ENCODE results near the gene PCBD1. TPM values are rescaled to one million over a fixed set of nuclear protein-coding genes. Genes with fewer than 3 reads are reported as not detected.

PCBD1 gene
- total RNA-seq, 1 donor from 2014 or later, result 34.4 TPM

- H3K9me3 ChIP-seq (ENCODE audit: control insufficient read depth in 3 of 3, low read length in 3 of 3), result no peaks in the 10 kb centered on the region
- no peaks in the 10 kb centered on the region for H3K4me1 ChIP-seq (ENCODE audit: control insufficient read depth in 3 of 3, insufficient read depth in 3 of 3, low read length in 3 of 3)
- no peak overlapping the region for H3K9ac ChIP-seq (ENCODE audit: low read depth in 1 of 3, low read length in 3 of 3)
- H3K36me3 ChIP-seq (ENCODE audit: control insufficient read depth in 3 of 3, insufficient read depth in 3 of 3, low read length in 3 of 3), result no peaks in the 10 kb centered on the region
- peaks cover 5 to 36% (median 17%) of the 10 kb centered on the region in 3 donors for H3K27me3 ChIP-seq (ENCODE audit: control insufficient read depth in 3 of 3, insufficient read depth in 3 of 3, low read length in 3 of 3)
- H3K27ac ChIP-seq (ENCODE audit: low read depth, low read length), result no peak overlapping the region
- no peak overlapping the region for H3K4me3 ChIP-seq (ENCODE audit: low read length in 3 of 3)
These were observed 29.3 kb upstream of the PCBD1 start for GRCh38 chr10:70917635-70918034.

- H3K9me3 ChIP-seq (ENCODE audit: control insufficient read depth in 3 of 3, low read length in 3 of 3), result no peaks in the 10 kb centered on the region
These were observed 28.9 kb upstream of the PCBD1 start for GRCh38 chr10:70917226-70917625.

GRCh38 chr10:70916241-70916640 lies 27.9 kb upstream of the PCBD1 start:
- no peaks in the 10 kb centered on the region for H3K4me1 ChIP-seq (ENCODE audit: control insufficient read depth in 3 of 3, insufficient read depth in 3 of 3, low read length in 3 of 3)
- no peak overlapping the region for H3K4me3 ChIP-seq (ENCODE audit: low read length in 3 of 3)
- no peak overlapping the region for H3K9ac ChIP-seq (ENCODE audit: low read depth in 1 of 3, low read length in 3 of 3)
- no peak overlapping the region for H3K27ac ChIP-seq (ENCODE audit: low read depth, low read length)
- H3K36me3 ChIP-seq (ENCODE audit: control insufficient read depth in 3 of 3, insufficient read depth in 3 of 3, low read length in 3 of 3), result no peaks in the 10 kb centered on the region
- H3K27me3 ChIP-seq (ENCODE audit: control insufficient read depth in 3 of 3, insufficient read depth in 3 of 3, low read length in 3 of 3), result peaks cover 5 to 36% (median 17%) of the 10 kb centered on the region in 3 donors
- no peaks in the 10 kb centered on the region for H3K9me3 ChIP-seq (ENCODE audit: control insufficient read depth in 3 of 3, low read length in 3 of 3)

More at GRCh38 chr10:70917226-70917625, 28.9 kb upstream of the PCBD1 start:
- H3K4me3 ChIP-seq (ENCODE audit: low read length in 3 of 3), result no peak overlapping the region
- H3K27ac ChIP-seq (ENCODE audit: low read depth, low read length), result no peak overlapping the region
- no peak overlapping the region for H3K9ac ChIP-seq (ENCODE audit: low read depth in 1 of 3, low read length in 3 of 3)
- no peaks in the 10 kb centered on the region for H3K36me3 ChIP-seq (ENCODE audit: control insufficient read depth in 3 of 3, insufficient read depth in 3 of 3, low read length in 3 of 3)
- H3K27me3 ChIP-seq (ENCODE audit: control insufficient read depth in 3 of 3, insufficient read depth in 3 of 3, low read length in 3 of 3), result peaks cover 5 to 36% (median 17%) of the 10 kb centered on the region in 3 donors
- no peaks in the 10 kb centered on the region for H3K4me1 ChIP-seq (ENCODE audit: control insufficient read depth in 3 of 3, insufficient read depth in 3 of 3, low read length in 3 of 3)

GRCh38 chr10:70915806-70916205 lies 27.4 kb upstream of the PCBD1 start:
- H3K36me3 ChIP-seq (ENCODE audit: control insufficient read depth in 3 of 3, insufficient read depth in 3 of 3, low read length in 3 of 3), result no peaks in the 10 kb centered on the region
- no peak overlapping the region for H3K4me3 ChIP-seq (ENCODE audit: low read length in 3 of 3)
- H3K4me1 ChIP-seq (ENCODE audit: control insufficient read depth in 3 of 3, insufficient read depth in 3 of 3, low read length in 3 of 3), result no peaks in the 10 kb centered on the region
- H3K27ac ChIP-seq (ENCODE audit: low read depth, low read length), result no peak overlapping the region
- H3K9me3 ChIP-seq (ENCODE audit: control insufficient read depth in 3 of 3, low read length in 3 of 3), result no peaks in the 10 kb centered on the region
- peaks cover 5 to 36% (median 17%) of the 10 kb centered on the region in 3 donors for H3K27me3 ChIP-seq (ENCODE audit: control insufficient read depth in 3 of 3, insufficient read depth in 3 of 3, low read length in 3 of 3)
- H3K9ac ChIP-seq (ENCODE audit: low read depth in 1 of 3, low read length in 3 of 3), result no peak overlapping the region

- H3K4me3 ChIP-seq (ENCODE audit: low read length in 3 of 3), result no peak overlapping the region
- no peaks in the 10 kb centered on the region for H3K36me3 ChIP-seq (ENCODE audit: control insufficient read depth in 3 of 3, insufficient read depth in 3 of 3, low read length in 3 of 3)
- H3K27me3 ChIP-seq (ENCODE audit: control insufficient read depth in 3 of 3, insufficient read depth in 3 of 3, low read length in 3 of 3), result peaks cover 5 to 31% (median 17%) of the 10 kb centered on the region in 3 donors
- H3K4me1 ChIP-seq (ENCODE audit: control insufficient read depth in 3 of 3, insufficient read depth in 3 of 3, low read length in 3 of 3), result no peaks in the 10 kb centered on the region
- H3K9me3 ChIP-seq (ENCODE audit: control insufficient read depth in 3 of 3, low read length in 3 of 3), result no peaks in the 10 kb centered on the region
- H3K27ac ChIP-seq (ENCODE audit: low read depth, low read length), result no peak overlapping the region
- no peak overlapping the region for H3K9ac ChIP-seq (ENCODE audit: low read depth in 1 of 3, low read length in 3 of 3)
These were observed 26.8 kb upstream of the PCBD1 start for GRCh38 chr10:70915206-70915605.

GRCh38 chr10:70914316-70914864 lies 26.0 kb upstream of the PCBD1 start:
- no peaks in the 10 kb centered on the region for H3K4me1 ChIP-seq (ENCODE audit: control insufficient read depth in 3 of 3, insufficient read depth in 3 of 3, low read length in 3 of 3)
- H3K27me3 ChIP-seq (ENCODE audit: control insufficient read depth in 3 of 3, insufficient read depth in 3 of 3, low read length in 3 of 3), result peaks cover 5 to 25% (median 13%) of the 10 kb centered on the region in 3 donors

GRCh38 chr10:70913893-70914240 lies 25.5 kb upstream of the PCBD1 start:
- H3K4me3 ChIP-seq (ENCODE audit: low read length in 3 of 3), result no peak overlapping the region
- peaks cover 5 to 20% (median 9%) of the 10 kb centered on the region in 3 donors for H3K27me3 ChIP-seq (ENCODE audit: control insufficient read depth in 3 of 3, insufficient read depth in 3 of 3, low read length in 3 of 3)

More at GRCh38 chr10:70914316-70914864, 26.0 kb upstream of the PCBD1 start:
- H3K36me3 ChIP-seq (ENCODE audit: control insufficient read depth in 3 of 3, insufficient read depth in 3 of 3, low read length in 3 of 3), result no peaks in the 10 kb centered on the region
- H3K9me3 ChIP-seq (ENCODE audit: control insufficient read depth in 3 of 3, low read length in 3 of 3), result no peaks in the 10 kb centered on the region
- no peak overlapping the region for H3K9ac ChIP-seq (ENCODE audit: low read depth in 1 of 3, low read length in 3 of 3)
- no peak overlapping the region for H3K27ac ChIP-seq (ENCODE audit: low read depth, low read length)
- H3K4me3 ChIP-seq (ENCODE audit: low read length in 3 of 3), result no peak overlapping the region

GRCh38 chr10:70913191-70913892 lies 25.0 kb upstream of the PCBD1 start:
- Histone ChIP-seq H3K9ac (ENCODE audit: low read depth in 1 of 3, low read length in 3 of 3) (no peak overlapping the region), H3K4me3 (ENCODE audit: low read length in 3 of 3) (no peak overlapping the region), H3K27me3 (ENCODE audit: control insufficient read depth in 3 of 3, insufficient read depth in 3 of 3, low read length in 3 of 3) (peaks cover 5 to 18% (median 8%) of the 10 kb centered on the region in 3 donors), H3K9me3 (ENCODE audit: control insufficient read depth in 3 of 3, low read length in 3 of 3) (no peaks in the 10 kb centered on the region), H3K4me1 (ENCODE audit: control insufficient read depth in 3 of 3, insufficient read depth in 3 of 3, low read length in 3 of 3) (peaks cover 0 to 1% (median 0%) of the 10 kb centered on the region in 3 donors), H3K36me3 (ENCODE audit: control insufficient read depth in 3 of 3, insufficient read depth in 3 of 3, low read length in 3 of 3) (no peaks in the 10 kb centered on the region), H3K27ac (ENCODE audit: low read depth, low read length) (no peak overlapping the region)

More at GRCh38 chr10:70913893-70914240, 25.5 kb upstream of the PCBD1 start:
- Histone ChIP-seq H3K27ac (ENCODE audit: low read depth, low read length) (no peak overlapping the region), H3K9me3 (ENCODE audit: control insufficient read depth in 3 of 3, low read length in 3 of 3) (no peaks in the 10 kb centered on the region), H3K4me1 (ENCODE audit: control insufficient read depth in 3 of 3, insufficient read depth in 3 of 3, low read length in 3 of 3) (no peaks in the 10 kb centered on the region), H3K9ac (ENCODE audit: low read depth in 1 of 3, low read length in 3 of 3) (no peak overlapping the region), H3K36me3 (ENCODE audit: control insufficient read depth in 3 of 3, insufficient read depth in 3 of 3, low read length in 3 of 3) (no peaks in the 10 kb centered on the region)

- H3K27me3 ChIP-seq (ENCODE audit: control insufficient read depth in 3 of 3, insufficient read depth in 3 of 3, low read length in 3 of 3), result peaks cover 5 to 12% (median 5%) of the 10 kb centered on the region in 3 donors
- H3K4me3 ChIP-seq (ENCODE audit: low read length in 3 of 3), result no peak overlapping the region
- H3K36me3 ChIP-seq (ENCODE audit: control insufficient read depth in 3 of 3, insufficient read depth in 3 of 3, low read length in 3 of 3), result no peaks in the 10 kb centered on the region
- H3K9me3 ChIP-seq (ENCODE audit: control insufficient read depth in 3 of 3, low read length in 3 of 3), result no peaks in the 10 kb centered on the region
- no peak overlapping the region for H3K27ac ChIP-seq (ENCODE audit: low read depth, low read length)
- no peak overlapping the region for H3K9ac ChIP-seq (ENCODE audit: low read depth in 1 of 3, low read length in 3 of 3)
- H3K4me1 ChIP-seq (ENCODE audit: control insufficient read depth in 3 of 3, insufficient read depth in 3 of 3, low read length in 3 of 3), result peaks cover 0 to 9% (median 7%) of the 10 kb centered on the region in 3 donors
These were observed 24.2 kb upstream of the PCBD1 start for GRCh38 chr10:70912556-70912955.

GRCh38 chr10:70911386-70911785 lies 23.0 kb upstream of the PCBD1 start:
- H3K4me1 ChIP-seq (ENCODE audit: control insufficient read depth in 3 of 3, insufficient read depth in 3 of 3, low read length in 3 of 3), result peaks cover 4 to 17% (median 11%) of the 10 kb centered on the region in 3 donors
- H3K27me3 ChIP-seq (ENCODE audit: control insufficient read depth in 3 of 3, insufficient read depth in 3 of 3, low read length in 3 of 3), result peaks cover 5 to 7% (median 6%) of the 10 kb centered on the region in 3 donors

More at GRCh38 chr10:70911386-70911785, 23.0 kb upstream of the PCBD1 start:
- Histone ChIP-seq H3K9me3 (ENCODE audit: control insufficient read depth in 3 of 3, low read length in 3 of 3) (no peaks in the 10 kb centered on the region), H3K4me3 (ENCODE audit: low read length in 3 of 3) (no peak overlapping the region), H3K9ac (ENCODE audit: low read depth in 1 of 3, low read length in 3 of 3) (no peak overlapping the region), H3K27ac (ENCODE audit: low read depth, low read length) (no peak overlapping the region), H3K36me3 (ENCODE audit: control insufficient read depth in 3 of 3, insufficient read depth in 3 of 3, low read length in 3 of 3) (no peaks in the 10 kb centered on the region)

Data from skeletal muscle tissue (tissue), 4 donors.